ENCODE data around the gene PRPF39. TPM values are rescaled to one million over a fixed set of nuclear protein-coding genes. Genes with fewer than 3 reads are reported as not detected.

PRPF39 gene
- total RNA-seq, 1 experiment from 2014 or later = 22.7 TPM

GRCh38 chr14:45096218-45096617, 12.3 kb downstream of the PRPF39 start:
- Histone ChIP-seq H3K36me3 (replicated peaks; ENCODE audit: control insufficient read depth, insufficient read depth, low read length) (peaks cover 14% of the 10 kb centered on the region), H3K27me3 (ENCODE audit: control insufficient read depth, insufficient read depth, low read length) (no peaks in the 10 kb centered on the region), H3K4me3 (ENCODE audit: insufficient read depth, low read depth, low read length) (no peak overlapping the region)
- DNase-seq = no peak

- Histone ChIP-seq H3K36me3 (replicated peaks; ENCODE audit: control insufficient read depth, insufficient read depth, low read length) (peaks cover 7% of the 10 kb centered on the region), H3K4me3 (ENCODE audit: insufficient read depth, low read depth, low read length) (no peak overlapping the region), H3K27me3 (ENCODE audit: control insufficient read depth, insufficient read depth, low read length) (no peaks in the 10 kb centered on the region)
- no peak for DNase-seq
Observed at GRCh38 chr14:45103806-45104205, 19.9 kb downstream of the PRPF39 start.

GRCh38 chr14:45104561-45104960, 20.6 kb downstream of the PRPF39 start:
- no peak for DNase-seq
- Histone ChIP-seq H3K4me3 (ENCODE audit: insufficient read depth, low read depth, low read length) (no peak overlapping the region), H3K27me3 (ENCODE audit: control insufficient read depth, insufficient read depth, low read length) (no peaks in the 10 kb centered on the region), H3K36me3 (replicated peaks; ENCODE audit: control insufficient read depth, insufficient read depth, low read length) (peaks cover 9% of the 10 kb centered on the region)

- no peak overlapping the region for H3K4me3 ChIP-seq (ENCODE audit: insufficient read depth, low read depth, low read length)
- no peaks in the 10 kb centered on the region for H3K27me3 ChIP-seq (ENCODE audit: control insufficient read depth, insufficient read depth, low read length)
- no peak for DNase-seq
- H3K36me3 ChIP-seq (replicated peaks; ENCODE audit: control insufficient read depth, insufficient read depth, low read length) = peaks cover 17% of the 10 kb centered on the region
Observed at GRCh38 chr14:45112896-45113781, 29.2 kb downstream of the PRPF39 start.

- H3K27me3 ChIP-seq (ENCODE audit: control insufficient read depth, insufficient read depth, low read length) = no peaks in the 10 kb centered on the region
- peaks cover 20% of the 10 kb centered on the region for H3K36me3 ChIP-seq (replicated peaks; ENCODE audit: control insufficient read depth, insufficient read depth, low read length)
- no peak overlapping the region for H3K4me3 ChIP-seq (ENCODE audit: insufficient read depth, low read depth, low read length)
- DNase-seq = no peak
Observed at GRCh38 chr14:45114327-45114726, 30.4 kb downstream of the PRPF39 start.

GRCh38 chr14:45118594-45118993, 34.7 kb downstream of the PRPF39 start:
- Histone ChIP-seq H3K4me3 (ENCODE audit: insufficient read depth, low read depth, low read length) (no peak overlapping the region), H3K27me3 (ENCODE audit: control insufficient read depth, insufficient read depth, low read length) (no peaks in the 10 kb centered on the region), H3K36me3 (replicated peaks; ENCODE audit: control insufficient read depth, insufficient read depth, low read length) (peaks cover 22% of the 10 kb centered on the region)
- DNase-seq = no peak

GRCh38 chr14:45120096-45120495, 36.2 kb downstream of the PRPF39 start:
- no peak for DNase-seq
- Histone ChIP-seq H3K36me3 (replicated peaks; ENCODE audit: control insufficient read depth, insufficient read depth, low read length) (peaks cover 21% of the 10 kb centered on the region), H3K4me3 (ENCODE audit: insufficient read depth, low read depth, low read length) (no peak overlapping the region), H3K27me3 (ENCODE audit: control insufficient read depth, insufficient read depth, low read length) (no peaks in the 10 kb centered on the region)

GRCh38 chr14:45123271-45123670, 39.4 kb downstream of the PRPF39 start:
- Histone ChIP-seq H3K36me3 (replicated peaks; ENCODE audit: control insufficient read depth, insufficient read depth, low read length) (peaks cover 22% of the 10 kb centered on the region), H3K4me3 (ENCODE audit: insufficient read depth, low read depth, low read length) (no peak overlapping the region), H3K27me3 (ENCODE audit: control insufficient read depth, insufficient read depth, low read length) (no peaks in the 10 kb centered on the region)
- DNase-seq = no peak

GRCh38 chr14:45125754-45126153, 41.8 kb downstream of the PRPF39 start:
- no peaks in the 10 kb centered on the region for H3K27me3 ChIP-seq (ENCODE audit: control insufficient read depth, insufficient read depth, low read length)
- H3K36me3 ChIP-seq (replicated peaks; ENCODE audit: control insufficient read depth, insufficient read depth, low read length) = peaks cover 14% of the 10 kb centered on the region
- H3K4me3 ChIP-seq (ENCODE audit: insufficient read depth, low read depth, low read length) = no peak overlapping the region
- no peak for DNase-seq

- no peak for DNase-seq
- no peaks in the 10 kb centered on the region for H3K27me3 ChIP-seq (ENCODE audit: control insufficient read depth, insufficient read depth, low read length)
- no peak overlapping the region for H3K4me3 ChIP-seq (ENCODE audit: insufficient read depth, low read depth, low read length)
- peaks cover 10% of the 10 kb centered on the region for H3K36me3 ChIP-seq (replicated peaks; ENCODE audit: control insufficient read depth, insufficient read depth, low read length)
Observed at GRCh38 chr14:45128963-45129629, 45.2 kb downstream of the PRPF39 start.

GRCh38 chr14:45133683-45134050, 49.8 kb downstream of the PRPF39 start:
- no peaks in the 10 kb centered on the region for H3K27me3 ChIP-seq (ENCODE audit: control insufficient read depth, insufficient read depth, low read length)
- no peak for DNase-seq
- H3K36me3 ChIP-seq (replicated peaks; ENCODE audit: control insufficient read depth, insufficient read depth, low read length) = peaks cover 1% of the 10 kb centered on the region; the same call in 1 of the 2 replicates
- H3K4me3 ChIP-seq (ENCODE audit: insufficient read depth, low read depth, low read length) = peak overlapping the region; percentile 77

GRCh38 chr14:45134051-45134958, 50.4 kb downstream of the PRPF39 start, which contains the start of gene FKBP3:
Gene FKBP3 (minus strand): TSS chr14:45134481. CDS start chr14:45134456, 25 bp downstream.
- DNase-seq = peak; percentile 97
- H3K36me3 ChIP-seq (replicated peaks; ENCODE audit: control insufficient read depth, insufficient read depth, low read length) = peaks cover 1% of the 10 kb centered on the region; the same call in 1 of the 2 replicates
- no peaks in the 10 kb centered on the region for H3K27me3 ChIP-seq (ENCODE audit: control insufficient read depth, insufficient read depth, low read length)
- peak within 1 kb of the TSS; percentile 95 for H3K4me3 ChIP-seq (ENCODE audit: insufficient read depth, low read depth, low read length)

- no peaks in the 10 kb centered on the region for H3K27me3 ChIP-seq (ENCODE audit: control insufficient read depth, insufficient read depth, low read length)
- H3K4me3 ChIP-seq (ENCODE audit: insufficient read depth, low read depth, low read length) = peak overlapping the region; percentile 95
- H3K36me3 ChIP-seq (replicated peaks; ENCODE audit: control insufficient read depth, insufficient read depth, low read length) = no peaks in the 10 kb centered on the region; the same call in 1 of the 2 replicates
- DNase-seq = no peak
Observed at GRCh38 chr14:45135156-45135555, 51.2 kb downstream of the PRPF39 start.

GRCh38 chr14:45135659-45136395, 51.9 kb downstream of the PRPF39 start, which contains the start of gene FANCM:
Gene FANCM (plus strand): TSS chr14:45135930. CDS start chr14:45136032, 102 bp downstream.
- DNase-seq = peak; percentile 85
- Histone ChIP-seq H3K27me3 (ENCODE audit: control insufficient read depth, insufficient read depth, low read length) (no peaks in the 10 kb centered on the region), H3K4me3 (ENCODE audit: insufficient read depth, low read depth, low read length) (peak within 1 kb of the TSS; percentile 95), H3K36me3 (replicated peaks; ENCODE audit: control insufficient read depth, insufficient read depth, low read length) (no peaks in the 10 kb centered on the region)

All from H7 (cell line).